ENCODE results near the gene PTPRG.
A peak's percentile ranks its signal among the peaks of the same experiment; 100 is the strongest.
"Not testable (repeated sequence)": the region's sequence is repeated elsewhere in the genome, so short reads cannot be mapped to it uniquely, and the experiment has no call there.

The PTPRG gene

GRCh38 chr3:61561374-61562041, at the start of gene PTPRG:
Gene PTPRG (plus strand): TSS chr3:61561571. CDS start chr3:61562288, 717 bp downstream.
- DNase-seq (ENCODE audit: low read depth in 2 of 2): peak; percentile 92 to 93

GRCh38 chr3:61518590-61518989, 42.8 kb upstream of the PTPRG start:
- DNase-seq (ENCODE audit: low read depth in 2 of 2): no peak

GRCh38 chr3:61520966-61521628, 40.3 kb upstream of the PTPRG start:
- no peak for DNase-seq (ENCODE audit: low read depth in 2 of 2)

- no peak for DNase-seq (ENCODE audit: low read depth in 2 of 2)
Measured at GRCh38 chr3:61522060-61522459, 39.3 kb upstream of the PTPRG start.

DNA sequence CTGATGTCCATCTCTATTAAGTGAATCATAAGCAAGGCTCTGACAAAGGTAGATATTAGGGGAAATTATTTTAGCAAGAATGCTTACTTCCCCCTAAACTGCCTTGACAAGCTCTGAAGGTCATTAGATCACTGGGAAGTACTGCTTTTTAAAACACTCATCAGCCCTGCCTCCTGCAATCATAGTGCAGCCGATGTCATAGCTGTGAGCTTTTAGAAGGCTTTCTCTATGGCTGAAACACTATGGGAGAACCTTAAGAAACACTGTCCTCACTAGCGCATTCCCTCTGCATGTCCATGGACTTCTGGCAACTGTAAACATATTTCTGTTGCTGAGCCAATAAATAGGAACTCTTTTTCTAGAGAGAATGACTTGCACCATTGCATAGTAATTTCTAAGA, 38.7 kb upstream of the PTPRG start:
- DNase-seq (ENCODE audit: low read depth in 2 of 2): no peak

GRCh38 chr3:61524933-61525332, 36.4 kb upstream of the PTPRG start:
- DNase-seq (ENCODE audit: low read depth in 2 of 2): no peak

GRCh38 chr3:61526308-61526707, 35.1 kb upstream of the PTPRG start:
- DNase-seq (ENCODE audit: low read depth in 2 of 2): no peak

- no peak for DNase-seq (ENCODE audit: low read depth in 2 of 2)
Measured at GRCh38 chr3:61527011-61527410, 34.4 kb upstream of the PTPRG start.

DNA sequence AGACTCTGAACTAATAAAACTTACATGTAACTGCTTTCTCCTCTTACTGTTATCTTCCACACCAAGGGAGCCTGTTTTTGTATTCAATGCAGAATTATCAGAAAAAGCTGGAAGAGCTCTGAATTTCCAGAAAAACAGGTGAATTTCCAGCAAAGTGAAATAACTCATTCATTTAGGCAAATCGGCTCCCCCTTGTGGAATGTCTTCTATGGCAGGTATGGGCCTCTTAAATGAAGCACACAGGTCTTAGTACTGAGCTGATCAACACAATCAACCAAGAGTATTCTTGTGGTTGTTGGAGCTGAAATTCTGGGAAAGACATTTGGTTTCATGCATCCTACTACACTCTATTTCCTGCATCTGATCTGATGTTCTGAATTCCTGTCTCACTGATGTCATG, 31.0 kb upstream of the PTPRG start:
- peak; percentile 3 to 5 for DNase-seq (ENCODE audit: low read depth in 2 of 2)

GRCh38 chr3:61531528-61531927, 29.8 kb upstream of the PTPRG start:
- no peak for DNase-seq (ENCODE audit: low read depth in 2 of 2)

GRCh38 chr3:61532739-61533500, 28.5 kb upstream of the PTPRG start:
- DNase-seq (ENCODE audit: low read depth in 2 of 2): no peak

DNA sequence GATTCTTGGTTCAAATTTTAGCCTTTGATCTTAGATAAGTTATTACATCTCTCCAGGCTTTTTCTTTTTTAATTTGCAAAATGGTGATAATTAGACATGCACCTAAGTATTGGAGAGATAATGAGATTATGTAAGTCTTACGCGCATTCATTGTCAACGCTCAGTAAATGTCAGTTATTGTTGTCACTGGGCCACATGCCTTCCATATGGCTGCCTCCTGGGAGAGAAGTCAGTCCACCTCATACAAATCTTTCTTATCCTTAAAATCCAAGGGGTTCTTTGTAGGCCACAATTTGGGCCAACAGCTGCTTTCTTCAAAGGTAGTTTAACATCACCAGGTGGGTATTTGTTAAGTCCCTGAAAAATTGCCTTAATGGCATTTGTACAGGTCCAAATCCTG, 25.5 kb upstream of the PTPRG start:
- DNase-seq (ENCODE audit: low read depth in 2 of 2): no peak

DNA sequence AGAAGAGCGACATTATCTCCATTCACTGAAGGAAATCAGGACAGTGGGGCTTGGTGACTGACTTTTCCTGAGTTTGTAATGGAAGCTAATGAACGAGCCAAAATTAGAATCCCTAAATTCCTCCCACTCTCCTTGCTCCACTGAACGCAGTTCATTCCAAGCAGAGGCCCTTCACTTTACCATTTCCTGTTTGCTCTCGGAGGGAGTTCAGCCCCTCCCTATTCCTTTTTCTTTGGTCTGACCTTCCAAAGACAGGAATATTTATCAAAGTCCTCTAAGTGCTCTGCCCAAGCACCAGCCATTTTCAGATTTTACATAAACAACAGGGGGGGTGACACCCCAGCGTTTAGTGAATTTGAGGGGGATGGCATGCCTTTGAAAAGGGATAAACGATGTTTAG, 24.0 kb upstream of the PTPRG start:
- DNase-seq (ENCODE audit: low read depth in 2 of 2): peak in 1 of 2 experiments; percentile 6

- no peak for DNase-seq (ENCODE audit: low read depth in 2 of 2)
Measured at GRCh38 chr3:61538486-61538885, 22.9 kb upstream of the PTPRG start.

DNA sequence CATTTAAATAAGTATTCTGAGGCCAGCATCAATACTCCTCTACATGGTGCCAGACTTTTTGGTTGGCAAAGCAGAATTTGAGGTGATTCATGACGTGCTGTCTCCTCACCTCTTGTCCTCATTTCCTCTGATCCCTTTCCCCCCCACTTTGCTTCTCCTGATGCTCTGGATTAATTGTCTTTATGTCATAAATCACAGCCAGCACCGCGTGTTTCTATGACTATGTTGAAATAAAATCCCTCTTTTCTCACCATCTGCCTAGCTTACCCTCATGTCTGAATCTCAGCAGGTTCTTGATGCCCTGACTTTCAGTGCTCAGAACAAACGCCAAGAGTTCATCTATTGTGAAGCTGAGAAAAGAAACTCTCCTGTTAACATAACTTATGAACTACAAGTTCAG, 19.7 kb upstream of the PTPRG start:
- DNase-seq (ENCODE audit: low read depth in 2 of 2): no peak

DNA sequence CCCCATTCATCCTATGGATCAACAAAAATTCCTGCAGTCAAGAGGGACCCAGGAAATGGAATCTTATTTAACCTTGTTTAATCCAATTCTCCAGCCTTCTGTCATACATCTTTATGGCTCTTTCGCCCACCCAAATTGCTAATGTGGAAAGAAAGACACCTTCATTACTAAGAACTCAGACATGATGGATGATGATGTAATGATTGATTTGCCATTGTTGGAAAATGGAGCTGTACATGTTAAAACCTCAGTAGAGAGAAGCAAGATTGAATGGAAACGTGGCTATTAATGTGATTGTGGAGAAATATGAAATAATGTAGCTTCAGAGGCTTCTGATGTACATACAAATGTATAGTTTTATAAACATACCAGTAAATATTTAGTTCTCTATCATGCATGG, 15.7 kb upstream of the PTPRG start:
- DNase-seq (ENCODE audit: low read depth in 2 of 2): no peak

DNA sequence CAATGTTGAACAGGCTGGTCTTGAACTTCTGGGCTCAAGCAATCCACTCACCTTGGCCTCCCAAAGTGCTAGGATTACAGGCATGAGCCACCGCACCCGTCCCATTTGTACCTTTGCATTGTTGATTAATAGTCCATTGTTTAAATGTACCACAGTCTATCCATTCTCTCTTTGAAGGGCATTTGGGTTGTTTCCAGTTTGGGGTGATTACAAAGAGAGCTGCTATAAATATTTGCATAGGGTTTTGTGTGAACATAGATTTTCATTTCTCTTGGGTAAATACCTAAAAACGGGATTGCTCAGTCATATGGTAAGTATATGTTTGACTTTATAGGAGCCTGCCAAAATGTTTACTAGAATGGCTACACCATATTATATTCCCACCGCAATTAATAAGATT, 13.7 kb upstream of the PTPRG start:
- no peak for DNase-seq (ENCODE audit: low read depth in 2 of 2)

DNA sequence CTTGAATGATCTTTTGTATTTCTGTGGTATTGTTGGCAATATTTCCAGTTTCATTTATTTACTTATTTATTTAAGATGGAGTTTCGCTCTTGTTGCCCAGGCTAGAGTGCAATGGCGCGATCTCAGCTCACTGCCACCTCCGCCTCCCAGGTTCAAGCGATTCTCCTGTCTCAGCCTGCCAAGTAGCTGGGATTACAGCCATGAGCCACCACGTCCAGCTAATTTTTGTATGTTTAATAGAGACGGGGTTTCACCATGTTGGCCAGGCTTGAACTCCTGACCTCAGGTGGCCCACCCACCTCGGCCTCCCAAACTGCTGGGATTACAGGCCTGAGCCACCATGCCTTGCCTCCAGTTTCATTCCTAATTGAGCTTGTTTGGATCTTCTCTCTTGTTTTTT, 8.7 kb upstream of the PTPRG start:
- DNase-seq (ENCODE audit: low read depth in 2 of 2): not testable (repeated sequence)

DNA sequence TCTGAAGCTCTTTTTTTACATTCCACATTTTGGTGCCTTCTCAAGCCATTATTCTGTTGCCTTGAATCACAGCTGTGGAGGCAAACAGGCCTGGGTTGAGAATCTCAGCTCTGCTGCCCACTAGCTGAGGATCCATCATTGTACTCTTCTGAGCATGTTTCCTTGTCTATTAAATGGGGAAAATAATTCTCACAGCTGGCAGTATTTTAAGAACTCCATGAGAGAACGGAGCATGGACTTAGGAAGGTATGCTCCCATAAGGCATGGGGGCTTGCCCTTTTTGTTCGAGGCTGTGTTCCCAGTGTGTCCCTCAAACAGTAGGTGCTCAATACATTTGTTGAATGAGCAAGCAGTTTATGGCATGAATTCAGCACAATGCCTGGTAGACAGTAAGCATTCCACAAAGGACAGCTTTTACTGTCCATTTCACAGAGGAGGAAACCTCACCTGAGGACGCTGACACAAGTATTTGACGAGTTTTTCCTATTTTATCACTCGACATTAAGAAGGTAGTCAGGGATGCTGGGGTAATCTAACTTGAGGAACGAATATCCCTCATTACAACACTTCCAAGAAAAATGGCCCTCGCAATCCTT, 2.1 kb upstream of the PTPRG start:
- no peak for DNase-seq (ENCODE audit: low read depth in 2 of 2)

DNA sequence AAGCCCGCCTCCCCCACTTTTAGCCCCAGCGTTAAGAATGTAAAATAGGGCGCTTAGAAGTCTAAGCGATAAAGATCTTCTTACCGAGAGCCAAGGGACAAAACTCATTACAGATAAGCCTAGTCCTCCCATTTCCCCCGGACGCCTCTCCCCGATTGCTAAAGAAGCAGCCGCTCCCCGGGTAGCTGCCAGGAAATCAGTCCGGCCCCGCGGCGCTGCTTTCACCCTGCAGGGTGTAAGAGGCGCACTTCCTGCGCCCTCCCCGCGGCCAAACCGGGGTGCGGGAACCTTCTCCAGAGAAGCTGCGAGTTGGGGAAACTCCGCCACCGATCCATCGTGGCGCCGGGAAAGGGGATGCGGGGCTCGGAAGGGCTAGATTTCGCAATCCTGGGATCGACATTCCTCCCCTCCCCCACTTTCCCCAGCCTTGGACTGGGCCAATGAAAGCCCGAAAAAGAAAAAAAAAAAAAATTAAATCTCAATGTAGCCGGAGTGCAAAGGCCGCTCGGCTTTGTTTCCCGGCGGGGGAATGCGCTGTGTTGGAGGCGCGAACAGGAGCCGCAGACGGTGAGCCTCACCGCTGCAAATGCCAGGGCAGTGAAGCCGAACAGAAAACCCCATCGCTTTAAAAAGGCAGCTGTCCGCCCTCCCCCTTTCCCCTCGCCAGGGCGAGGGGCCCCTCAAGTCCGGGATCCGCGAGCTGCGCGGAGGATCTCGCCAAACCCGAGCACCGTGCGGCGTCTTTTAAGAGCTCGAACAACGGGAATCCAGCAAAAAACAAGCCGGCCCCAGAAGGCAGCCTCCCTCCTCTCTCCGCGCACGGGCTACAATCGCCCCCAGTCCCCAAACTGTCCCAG, 626 bp upstream of the PTPRG start:
- peak; percentile 69 to 71 for DNase-seq (ENCODE audit: low read depth in 2 of 2)

DNA sequence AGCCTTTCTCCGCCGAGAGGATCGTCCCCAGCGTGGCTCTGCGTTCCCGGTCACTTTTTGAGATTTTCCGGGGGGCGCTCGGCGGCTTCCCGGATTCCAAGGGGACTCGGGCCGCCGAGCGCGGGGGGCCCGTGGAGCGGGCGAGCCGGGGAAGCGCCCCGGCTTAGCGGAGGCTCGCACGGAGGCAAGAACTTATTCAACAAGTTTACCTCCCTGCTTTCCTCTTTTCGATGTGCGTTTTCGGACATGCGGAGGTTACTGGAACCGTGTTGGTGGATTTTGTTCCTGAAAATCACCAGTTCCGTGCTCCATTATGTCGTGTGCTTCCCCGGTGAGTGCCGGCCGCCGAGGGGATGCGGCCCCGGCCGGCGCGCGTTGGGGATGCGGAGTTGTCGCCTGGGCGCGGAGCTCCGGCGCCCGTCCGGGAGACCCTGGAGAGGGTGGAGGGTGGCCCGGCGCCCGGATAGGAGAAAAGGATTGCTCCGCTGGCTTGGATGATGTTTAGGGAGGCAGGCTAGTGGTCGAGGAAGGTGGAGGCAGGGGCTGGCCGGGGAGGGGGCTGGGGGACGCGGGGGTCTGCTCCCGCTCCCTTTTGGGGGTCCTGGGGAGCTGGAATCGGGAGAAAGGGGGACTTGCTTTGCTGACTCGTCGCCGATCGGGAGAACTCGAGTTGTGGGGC, 810 bp downstream of the PTPRG start:
- no peak for DNase-seq (ENCODE audit: low read depth in 2 of 2)
